RWPE2 (cell line): ENCODE results near the gene LAMTOR3.

ENCODE experiments used
- ATAC-seq: fragments of 200-7000 bp; cut with Tn5 transposase; 3 replicates; pipeline ENCODE4 v1.9.1; 2021; ENCODE audit warnings: low read depth
- DNase-seq: peaks from one replicate; pipeline ENCODE4 v3.0.0-alpha.2; 2020; ENCODE audit warnings: low spot score
- H3K27ac ChIP-seq: fragments of 450-650 bp; 2 replicates; pipeline ENCODE4 v1.5.1; 2017; ENCODE audit warnings: mild to moderate bottlenecking; ENCODE audit not compliant: poor library complexity, severe bottlenecking
- H3K27me3 ChIP-seq: fragments of 250-450 bp; sonication (Bioruptor Pico); 2 replicates; pipeline ENCODE4 v1.5.1; 2021; ENCODE audit warnings: mild to moderate bottlenecking, moderate library complexity; ENCODE audit not compliant: insufficient read depth, poor library complexity, severe bottlenecking
- H3K36me3 ChIP-seq: fragments of 250-450 bp; sonication (Bioruptor Pico); 2 replicates; pipeline ENCODE4 v1.5.1; 2020; ENCODE audit warnings: low read depth, mild to moderate bottlenecking, moderate library complexity
- H3K4me1 ChIP-seq: fragments of 250-450 bp; sonication (Bioruptor Pico); 2 replicates; pipeline ENCODE4 v1.5.1; 2021; ENCODE audit warnings: mild to moderate bottlenecking, moderate library complexity; ENCODE audit not compliant: insufficient read depth, poor library complexity, severe bottlenecking
- H3K4me3 ChIP-seq: fragments of 250-450 bp; sonication (Bioruptor Pico); 2 replicates; pipeline ENCODE4 v1.5.1; 2021; ENCODE audit warnings: mild to moderate bottlenecking, moderate library complexity; ENCODE audit not compliant: severe bottlenecking
- H3K9me3 ChIP-seq: fragments of 250-450 bp; sonication (Bioruptor Pico); 2 replicates; pipeline ENCODE4 v1.5.1; 2021; ENCODE audit warnings: mild to moderate bottlenecking, moderate library complexity; ENCODE audit not compliant: severe bottlenecking
- CTCF ChIP-seq: fragments of 450-650 bp; IDR thresholded peaks from one replicate; pipeline ENCODE4 v1.5.1; 2017; ENCODE audit warnings: mild to moderate bottlenecking, moderate library complexity; ENCODE audit not compliant: poor library complexity, severe bottlenecking

The LAMTOR3 gene

GRCh38 chr4:99885063-99885664 is 9.1 kb downstream of the LAMTOR3 start:
- H3K27me3 ChIP-seq, result no peaks in the 10 kb centered on the region
- H3K4me3 ChIP-seq, result no peak overlapping the region
- ATAC-seq, result no peak
- peaks cover 88% of the 10 kb centered on the region for H3K36me3 ChIP-seq
- H3K9me3 ChIP-seq, result no peaks in the 10 kb centered on the region
- no peak for DNase-seq
- peak; percentile 83 for TF ChIP-seq CTCF
- no peak overlapping the region for H3K27ac ChIP-seq
- no peaks in the 10 kb centered on the region for H3K4me1 ChIP-seq

- Histone ChIP-seq H3K27ac (no peak overlapping the region), H3K4me3 (no peak overlapping the region), H3K4me1 (no peaks in the 10 kb centered on the region), H3K36me3 (peaks cover 65% of the 10 kb centered on the region), H3K9me3 (no peaks in the 10 kb centered on the region), H3K27me3 (no peaks in the 10 kb centered on the region)
- TF ChIP-seq CTCF, result no peak
- DNase-seq, result no peak
- peak; percentile 60; the same call in 2 of the 3 replicates for ATAC-seq
These were observed 14.8 kb downstream of the LAMTOR3 start for GRCh38 chr4:99879458-99879857.

- Histone ChIP-seq H3K27ac (no peak overlapping the region), H3K4me3 (no peak overlapping the region), H3K36me3 (peaks cover 57% of the 10 kb centered on the region), H3K9me3 (no peaks in the 10 kb centered on the region), H3K4me1 (no peaks in the 10 kb centered on the region), H3K27me3 (no peaks in the 10 kb centered on the region)
- ATAC-seq, result no peak
- no peak for TF ChIP-seq CTCF
- no peak for DNase-seq
These were observed 15.6 kb downstream of the LAMTOR3 start for GRCh38 chr4:99878604-99879003.

GRCh38 chr4:99876946-99877345 is 17.3 kb downstream of the LAMTOR3 start:
- H3K36me3 ChIP-seq, result peaks cover 40% of the 10 kb centered on the region
- no peaks in the 10 kb centered on the region for H3K27me3 ChIP-seq
- no peak for TF ChIP-seq CTCF
- DNase-seq, result no peak
- no peaks in the 10 kb centered on the region for H3K4me1 ChIP-seq
- no peak overlapping the region for H3K4me3 ChIP-seq
- ATAC-seq, result no peak
- no peak overlapping the region for H3K27ac ChIP-seq
- no peaks in the 10 kb centered on the region for H3K9me3 ChIP-seq

- Histone ChIP-seq H3K4me1 (no peaks in the 10 kb centered on the region), H3K4me3 (no peak overlapping the region), H3K27ac (no peak overlapping the region), H3K36me3 (peaks cover 22% of the 10 kb centered on the region), H3K9me3 (no peaks in the 10 kb centered on the region), H3K27me3 (no peaks in the 10 kb centered on the region)
- no peak for DNase-seq
- no peak for ATAC-seq
- TF ChIP-seq CTCF, result no peak
These were observed 19.2 kb downstream of the LAMTOR3 start for GRCh38 chr4:99875071-99875470.
